ENCODE results near the gene KRTAP3-3. TPM values are rescaled to one million over a fixed set of nuclear protein-coding genes. Genes with fewer than 3 reads are reported as not detected.

The KRTAP3-3 gene
- total RNA-seq, 1 experiment from 2014 or later: not detected

DNA sequence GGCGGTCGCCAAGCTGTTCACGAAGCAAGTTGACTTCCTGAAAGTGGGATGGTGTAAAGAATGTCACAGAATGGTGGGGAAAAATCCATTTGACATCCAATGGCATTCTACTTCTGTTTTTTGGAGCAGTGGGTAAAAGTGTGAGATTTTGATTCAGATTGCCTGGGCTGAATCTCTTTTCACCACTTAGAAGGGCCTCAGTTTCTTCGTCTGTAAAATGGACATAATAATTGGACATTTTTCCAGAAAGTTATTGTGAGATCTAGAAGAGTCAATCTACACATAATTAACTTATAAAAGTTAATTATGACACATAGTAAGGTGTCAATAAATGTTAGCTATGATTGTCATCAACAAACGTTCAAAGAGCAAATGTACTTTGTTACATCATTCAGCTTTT is 12.8 kb downstream of the KRTAP3-3 start:
- Histone ChIP-seq H3K27ac (ENCODE audit: low read depth, low read length, poor library complexity, severe bottlenecking) (no peak overlapping the region), H3K4me3 (ENCODE audit: low read depth, low read length, poor library complexity, severe bottlenecking) (no peak overlapping the region), H3K4me1 (ENCODE audit: insufficient read depth, low read length, poor library complexity, severe bottlenecking) (no peaks in the 10 kb centered on the region), H3K36me3 (ENCODE audit: insufficient read depth, low read length, poor library complexity, severe bottlenecking) (no peaks in the 10 kb centered on the region), H3K27me3 (replicated peaks; ENCODE audit: insufficient read depth, low read depth, low read length, poor library complexity) (no peaks in the 10 kb centered on the region), H3K9me3 (ENCODE audit: low read depth, low read length, poor library complexity, severe bottlenecking) (no peaks in the 10 kb centered on the region)
- intact Hi-C loops (cut with micrococcal nuclease; ENCODE audit: unreplicated experiment): no loop called here
- TF ChIP-seq, protein P1, sequence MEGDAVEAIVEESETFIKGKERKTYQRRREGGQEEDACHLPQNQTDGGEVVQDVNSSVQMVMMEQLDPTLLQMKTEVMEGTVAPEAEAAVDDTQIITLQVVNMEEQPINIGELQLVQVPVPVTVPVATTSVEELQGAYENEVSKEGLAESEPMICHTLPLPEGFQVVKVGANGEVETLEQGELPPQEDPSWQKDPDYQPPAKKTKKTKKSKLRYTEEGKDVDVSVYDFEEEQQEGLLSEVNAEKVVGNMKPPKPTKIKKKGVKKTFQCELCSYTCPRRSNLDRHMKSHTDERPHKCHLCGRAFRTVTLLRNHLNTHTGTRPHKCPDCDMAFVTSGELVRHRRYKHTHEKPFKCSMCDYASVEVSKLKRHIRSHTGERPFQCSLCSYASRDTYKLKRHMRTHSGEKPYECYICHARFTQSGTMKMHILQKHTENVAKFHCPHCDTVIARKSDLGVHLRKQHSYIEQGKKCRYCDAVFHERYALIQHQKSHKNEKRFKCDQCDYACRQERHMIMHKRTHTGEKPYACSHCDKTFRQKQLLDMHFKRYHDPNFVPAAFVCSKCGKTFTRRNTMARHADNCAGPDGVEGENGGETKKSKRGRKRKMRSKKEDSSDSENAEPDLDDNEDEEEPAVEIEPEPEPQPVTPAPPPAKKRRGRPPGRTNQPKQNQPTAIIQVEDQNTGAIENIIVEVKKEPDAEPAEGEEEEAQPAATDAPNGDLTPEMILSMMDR (conservative IDR thresholded peaks at IDR 0.05; ENCODE audit: low read depth, low read length): no peak
- TF ChIP-seq EZH2 (IDR thresholded peaks at IDR 0.05; ENCODE audit: borderline replicate concordance, low read depth, low read length, poor library complexity, severe bottlenecking): no peak
- ChIA-PET POLR2A (ENCODE audit: low non-redundant PET) (no interaction called here), CTCF (no interaction called here)
- BruUV-seq (replicated peaks): no TSS peak
- no peak for DNase-seq (ENCODE audit: low spot score)

DNA sequence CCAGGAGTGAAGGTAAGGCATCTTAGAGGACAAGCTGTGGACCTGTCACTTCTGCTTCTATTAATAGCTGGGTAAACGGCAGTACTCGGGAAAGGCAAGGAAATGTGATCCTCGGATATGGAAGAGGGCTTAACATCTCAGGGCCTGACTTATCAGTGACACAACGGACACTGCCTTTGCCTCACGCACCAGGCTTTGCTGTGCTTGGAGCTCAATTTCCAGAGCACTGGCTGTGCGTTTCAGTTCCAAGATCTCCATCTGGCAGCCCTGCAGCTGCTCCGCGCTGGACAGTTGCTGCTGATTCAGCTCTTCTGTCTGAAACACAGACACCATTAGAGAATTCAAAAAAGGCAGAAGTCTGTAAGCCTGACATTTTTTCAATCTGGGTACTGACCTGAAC is 13.4 kb downstream of the KRTAP3-3 start:
- H3K9me3 ChIP-seq (ENCODE audit: low read depth, low read length, poor library complexity, severe bottlenecking): no peaks in the 10 kb centered on the region
- no peaks in the 10 kb centered on the region for H3K27me3 ChIP-seq (replicated peaks; ENCODE audit: insufficient read depth, low read depth, low read length, poor library complexity)
- POLR2A ChIA-PET (ENCODE audit: low non-redundant PET): no interaction called here
- no peak for TF ChIP-seq EZH2 (IDR thresholded peaks at IDR 0.05; ENCODE audit: borderline replicate concordance, low read depth, low read length, poor library complexity, severe bottlenecking)
- TF ChIP-seq, protein P1 (conservative IDR thresholded peaks at IDR 0.05; ENCODE audit: low read depth, low read length): no peak
- no peak overlapping the region for H3K4me3 ChIP-seq (ENCODE audit: low read depth, low read length, poor library complexity, severe bottlenecking)
- H3K36me3 ChIP-seq (ENCODE audit: insufficient read depth, low read length, poor library complexity, severe bottlenecking): no peaks in the 10 kb centered on the region
- DNase-seq (ENCODE audit: low spot score): no peak
- no peak overlapping the region for H3K27ac ChIP-seq (ENCODE audit: low read depth, low read length, poor library complexity, severe bottlenecking)
- CTCF ChIA-PET: no interaction called here
- intact Hi-C loops (cut with micrococcal nuclease; ENCODE audit: unreplicated experiment): no loop called here
- H3K4me1 ChIP-seq (ENCODE audit: insufficient read depth, low read length, poor library complexity, severe bottlenecking): no peaks in the 10 kb centered on the region
- BruUV-seq (replicated peaks): no TSS peak

DNA sequence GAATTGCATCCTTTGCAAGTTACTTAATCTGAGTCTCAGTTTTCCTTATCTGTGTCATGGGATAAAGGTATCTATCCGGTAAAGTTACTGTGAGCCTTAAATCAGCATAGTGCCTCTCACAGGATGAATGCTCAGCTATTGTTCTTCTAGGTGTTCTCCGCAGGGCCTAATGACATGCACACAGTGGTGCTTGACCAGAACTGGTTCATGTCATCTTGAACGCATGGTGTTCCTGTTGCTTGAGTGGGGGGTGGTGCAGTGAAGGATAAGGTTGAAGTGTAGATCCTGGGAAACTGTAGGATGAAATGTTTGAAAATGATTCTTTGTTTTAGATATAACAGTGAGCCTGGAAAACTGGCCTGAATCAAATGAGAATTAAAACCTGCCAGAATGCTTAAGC is 13.8 kb downstream of the KRTAP3-3 start:
- POLR2A ChIA-PET (ENCODE audit: low non-redundant PET): no interaction called here
- H3K27ac ChIP-seq (ENCODE audit: low read depth, low read length, poor library complexity, severe bottlenecking): no peak overlapping the region
- H3K36me3 ChIP-seq (ENCODE audit: insufficient read depth, low read length, poor library complexity, severe bottlenecking): no peaks in the 10 kb centered on the region
- H3K27me3 ChIP-seq (replicated peaks; ENCODE audit: insufficient read depth, low read depth, low read length, poor library complexity): no peaks in the 10 kb centered on the region
- TF ChIP-seq, protein P1 (conservative IDR thresholded peaks at IDR 0.05; ENCODE audit: low read depth, low read length): no peak
- TF ChIP-seq EZH2 (IDR thresholded peaks at IDR 0.05; ENCODE audit: borderline replicate concordance, low read depth, low read length, poor library complexity, severe bottlenecking): no peak
- intact Hi-C loops (cut with micrococcal nuclease; ENCODE audit: unreplicated experiment): no loop called here
- no TSS peak for BruUV-seq (replicated peaks)
- no peak for DNase-seq (ENCODE audit: low spot score)
- H3K4me1 ChIP-seq (ENCODE audit: insufficient read depth, low read length, poor library complexity, severe bottlenecking): no peaks in the 10 kb centered on the region
- H3K9me3 ChIP-seq (ENCODE audit: low read depth, low read length, poor library complexity, severe bottlenecking): no peaks in the 10 kb centered on the region
- CTCF ChIA-PET: no interaction called here
- no peak overlapping the region for H3K4me3 ChIP-seq (ENCODE audit: low read depth, low read length, poor library complexity, severe bottlenecking)
